Mucosa of rectum (tissue), 2 donors: ENCODE results near the gene VAT1.
A peak's percentile ranks its signal among the peaks of the same experiment; 100 is the strongest.
"Not testable (repeated sequence)": the region's sequence is repeated elsewhere in the genome, so short reads cannot be mapped to it uniquely, and the experiment has no call there.

Experiments used
- H3K27ac ChIP-seq, 2 donors: one replicate each; pipeline ENCODE4 v1.7.0; 2013; ENCODE audit warnings: inconsistent platforms in 2 of 2, low read depth in 2 of 2, low read length in 2 of 2
- H3K27me3 ChIP-seq, 2 donors: one replicate each; pipeline ENCODE4 v1.7.0; 2013; ENCODE audit warnings: low read length in 2 of 2; ENCODE audit not compliant: control insufficient read depth in 2 of 2, insufficient read depth in 2 of 2
- H3K36me3 ChIP-seq, 2 donors: one replicate each; pipeline ENCODE4 v1.7.0; 2013; ENCODE audit warnings: low read length in 2 of 2; ENCODE audit not compliant: control insufficient read depth in 2 of 2, insufficient read depth in 2 of 2
- H3K4me1 ChIP-seq, 2 donors: one replicate each; pipeline ENCODE4 v1.7.0; 2013; ENCODE audit warnings: low read length in 2 of 2, mild to moderate bottlenecking in 1 of 2; ENCODE audit not compliant: control insufficient read depth in 2 of 2, insufficient read depth in 2 of 2
- H3K4me3 ChIP-seq, 2 donors: one replicate each; pipeline ENCODE4 v1.7.0; 2013; ENCODE audit warnings: low read length in 2 of 2
- H3K9ac ChIP-seq, 2 donors: one replicate each; pipeline ENCODE4 v1.7.0; 2013; ENCODE audit warnings: low read length in 2 of 2, low read depth in 1 of 2, mild to moderate bottlenecking in 1 of 2
- H3K9me3 ChIP-seq, 2 donors: one replicate each; pipeline ENCODE4 v1.7.0; 2013; ENCODE audit warnings: low read length in 2 of 2; ENCODE audit not compliant: control insufficient read depth in 2 of 2
- donor health status: healthy.
- donor health status: Normal muscosa, but diverticular disease.

VAT1 gene

GRCh38 chr17:43021741-43022512, at the start of gene VAT1:
Gene VAT1 (minus strand): TSS chr17:43022385. CDS start chr17:43022322, 63 bp downstream.
- no peaks in the 10 kb centered on the region for H3K9me3 ChIP-seq
- H3K4me1 ChIP-seq: peaks cover 17 to 24% of the 10 kb centered on the region in 2 donors
- H3K27ac ChIP-seq: peak within 1 kb of the TSS; percentile 78 to 85
- H3K4me3 ChIP-seq: peak within 1 kb of the TSS; percentile 81 to 86
- H3K27me3 ChIP-seq: peaks cover 0 to 2% of the 10 kb centered on the region in 2 donors
- peak within 1 kb of the TSS; percentile 72 to 80 for H3K9ac ChIP-seq
- H3K36me3 ChIP-seq: peaks cover 3% of the 10 kb centered on the region in 2 donors

GRCh38 chr17:43070872-43071271, 48.7 kb upstream of the VAT1 start:
- no peak overlapping the region for H3K27ac ChIP-seq

GRCh38 chr17:43070257-43070656, 48.1 kb upstream of the VAT1 start:
- Histone ChIP-seq H3K4me3 (no peak overlapping the region), H3K27me3 (no peaks in the 10 kb centered on the region), H3K9ac (no peak overlapping the region), H3K9me3 (no peaks in the 10 kb centered on the region), H3K27ac (no peak overlapping the region), H3K4me1 (no peaks in the 10 kb centered on the region), H3K36me3 (peaks cover 0 to 2% of the 10 kb centered on the region in 2 donors)

More at GRCh38 chr17:43070872-43071271, 48.7 kb upstream of the VAT1 start:
- peaks cover 0 to 2% of the 10 kb centered on the region in 2 donors for H3K36me3 ChIP-seq
- no peak overlapping the region for H3K4me3 ChIP-seq
- H3K27me3 ChIP-seq: no peaks in the 10 kb centered on the region
- no peak overlapping the region for H3K9ac ChIP-seq
- H3K9me3 ChIP-seq: no peaks in the 10 kb centered on the region
- H3K4me1 ChIP-seq: no peaks in the 10 kb centered on the region

GRCh38 chr17:43069368-43069898, 47.2 kb upstream of the VAT1 start:
- Histone ChIP-seq H3K27me3 (no peaks in the 10 kb centered on the region), H3K9ac (no peak overlapping the region), H3K4me1 (no peaks in the 10 kb centered on the region), H3K36me3 (peaks cover 0 to 2% of the 10 kb centered on the region in 2 donors), H3K27ac (no peak overlapping the region), H3K9me3 (no peaks in the 10 kb centered on the region), H3K4me3 (no peak overlapping the region)

GRCh38 chr17:43068570-43069367, 46.6 kb upstream of the VAT1 start:
- Histone ChIP-seq H3K27me3 (no peaks in the 10 kb centered on the region), H3K9ac (no peak overlapping the region), H3K4me1 (no peaks in the 10 kb centered on the region), H3K9me3 (no peaks in the 10 kb centered on the region), H3K4me3 (no peak overlapping the region), H3K27ac (no peak overlapping the region), H3K36me3 (peaks cover 0 to 2% of the 10 kb centered on the region in 2 donors)

GRCh38 chr17:43062984-43063638, 40.9 kb upstream of the VAT1 start:
- Histone ChIP-seq H3K9me3 (no peaks in the 10 kb centered on the region), H3K27ac (no peak overlapping the region), H3K4me1 (no peaks in the 10 kb centered on the region), H3K36me3 (no peaks in the 10 kb centered on the region), H3K9ac (no peak overlapping the region), H3K27me3 (no peaks in the 10 kb centered on the region), H3K4me3 (no peak overlapping the region)

GRCh38 chr17:43056051-43056450, 33.9 kb upstream of the VAT1 start:
- no peaks in the 10 kb centered on the region for H3K36me3 ChIP-seq
- H3K27me3 ChIP-seq: no peaks in the 10 kb centered on the region
- no peak overlapping the region for H3K27ac ChIP-seq
- no peaks in the 10 kb centered on the region for H3K4me1 ChIP-seq
- H3K9ac ChIP-seq: no peak overlapping the region
- no peaks in the 10 kb centered on the region for H3K9me3 ChIP-seq
- no peak overlapping the region for H3K4me3 ChIP-seq

- not testable (repeated sequence) for H3K4me3 ChIP-seq, H3K4me1 ChIP-seq, H3K27me3 ChIP-seq, H3K9ac ChIP-seq, H3K27ac ChIP-seq, H3K36me3 ChIP-seq, H3K9me3 ChIP-seq
Measured at GRCh38 chr17:43053008-43053407, 30.8 kb upstream of the VAT1 start.

- Histone ChIP-seq H3K27ac (no peak overlapping the region), H3K9me3 (no peaks in the 10 kb centered on the region), H3K9ac (no peak overlapping the region), H3K36me3 (no peaks in the 10 kb centered on the region), H3K27me3 (no peaks in the 10 kb centered on the region), H3K4me3 (no peak overlapping the region), H3K4me1 (no peaks in the 10 kb centered on the region)
Measured at GRCh38 chr17:43051969-43052368, 29.8 kb upstream of the VAT1 start.

- no peaks in the 10 kb centered on the region for H3K9me3 ChIP-seq
- H3K27me3 ChIP-seq: no peaks in the 10 kb centered on the region
- H3K9ac ChIP-seq: no peak overlapping the region
- no peaks in the 10 kb centered on the region for H3K4me1 ChIP-seq
- no peak overlapping the region for H3K4me3 ChIP-seq
- H3K36me3 ChIP-seq: no peaks in the 10 kb centered on the region
- no peak overlapping the region for H3K27ac ChIP-seq
Measured at GRCh38 chr17:43044024-43044423, 21.8 kb upstream of the VAT1 start.
